Measurements from ENCODE around the gene OR2A42.
"Not testable (repeated sequence)": the region's sequence is repeated elsewhere in the genome, so short reads cannot be mapped to it uniquely, and the experiment has no call there.

Gene OR2A42, protein sequence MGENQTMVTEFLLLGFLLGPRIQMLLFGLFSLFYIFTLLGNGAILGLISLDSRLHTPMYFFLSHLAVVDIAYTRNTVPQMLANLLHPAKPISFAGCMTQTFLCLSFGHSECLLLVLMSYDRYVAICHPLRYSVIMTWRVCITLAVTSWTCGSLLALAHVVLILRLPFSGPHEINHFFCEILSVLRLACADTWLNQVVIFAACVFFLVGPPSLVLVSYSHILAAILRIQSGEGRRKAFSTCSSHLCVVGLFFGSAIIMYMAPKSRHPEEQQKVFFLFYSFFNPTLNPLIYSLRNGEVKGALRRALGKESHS

GRCh38 chr7:144239365-144239764 is at the start of gene OR2A42:
Gene OR2A42, minus strand, starts transcription at chr7:144239605. Its CDS starts 6,762 bp downstream, at chr7:144232843.
- not testable (repeated sequence) for DNase-seq (ENCODE audit: low read depth)

DNA sequence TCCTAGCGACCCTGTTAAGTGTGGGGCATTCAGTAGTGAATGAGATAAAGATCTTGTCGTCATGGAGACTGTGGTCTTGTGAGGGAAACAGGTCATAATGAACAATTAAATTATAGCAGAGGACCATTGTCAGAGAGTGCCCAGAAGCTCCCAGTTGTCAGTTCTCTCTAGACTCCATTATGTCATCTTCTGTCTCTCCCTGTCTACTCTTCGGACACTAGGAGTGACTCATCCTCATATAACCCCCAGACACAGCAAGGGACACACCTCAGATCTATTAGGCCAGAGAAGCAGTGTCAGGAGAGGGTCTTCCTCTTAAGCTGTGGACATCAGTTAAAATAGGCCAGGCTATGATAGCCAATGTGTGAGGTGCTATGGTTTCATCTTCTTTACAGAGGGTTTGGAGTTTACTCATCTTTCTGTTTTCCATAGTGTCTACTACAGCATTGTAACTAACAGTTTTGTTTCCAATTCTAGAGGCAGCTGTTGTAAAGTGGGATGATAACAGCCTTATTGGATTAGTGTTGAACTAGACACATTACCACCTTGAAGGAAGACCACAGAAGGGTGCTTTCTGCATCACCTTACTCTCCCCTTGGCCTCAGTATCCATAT is 47.9 kb upstream of the OR2A42 start:
- DNase-seq (ENCODE audit: low read depth), result not testable (repeated sequence)

DNA sequence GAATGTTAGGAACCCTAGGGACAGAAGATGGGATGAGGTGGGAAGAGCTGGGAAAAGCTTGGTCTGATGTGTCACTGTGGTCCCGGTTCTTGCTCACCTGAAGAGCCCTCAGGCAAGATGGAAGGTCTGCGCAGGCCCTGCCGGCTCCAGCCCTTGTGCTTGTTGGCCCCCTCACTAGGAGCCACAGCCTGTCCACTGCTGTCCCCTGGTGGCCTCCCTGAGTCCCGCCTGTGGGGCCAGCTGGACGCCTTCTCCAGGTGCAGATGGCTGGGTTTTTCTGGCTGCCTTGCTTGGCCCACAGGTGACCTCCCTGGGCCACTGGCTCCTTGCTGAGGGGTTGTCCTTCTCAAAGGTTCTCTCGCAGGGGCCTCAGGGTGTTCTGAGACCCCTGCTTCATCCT is 44.3 kb upstream of the OR2A42 start:
- not testable (repeated sequence) for DNase-seq (ENCODE audit: low read depth)

GRCh38 chr7:144282490-144282889 is 43.1 kb upstream of the OR2A42 start:
- DNase-seq (ENCODE audit: low read depth), result not testable (repeated sequence)

DNA sequence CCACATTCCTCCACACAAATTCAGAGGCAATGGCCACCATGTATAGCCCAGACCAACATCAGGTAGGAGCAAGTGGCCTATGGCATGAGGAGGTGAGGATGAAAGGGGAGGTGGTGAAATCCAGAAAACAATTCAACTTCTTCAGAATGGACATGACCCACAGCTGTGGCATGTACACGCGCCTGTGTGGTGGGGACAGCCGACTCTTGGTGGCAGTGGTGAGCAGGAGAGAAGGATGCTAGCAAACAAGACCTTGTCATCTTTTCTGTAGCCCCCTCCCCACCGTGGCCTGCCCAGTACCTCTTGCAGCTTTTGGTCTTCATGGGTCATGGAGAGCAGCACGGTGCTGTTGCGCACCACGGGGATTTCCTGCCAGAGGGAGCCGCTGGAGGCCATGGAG is 42.6 kb upstream of the OR2A42 start:
- not testable (repeated sequence) for DNase-seq (ENCODE audit: low read depth)

- not testable (repeated sequence) for DNase-seq (ENCODE audit: low read depth)
Observed at GRCh38 chr7:144280010-144280409, 40.6 kb upstream of the OR2A42 start.

GRCh38 chr7:144275281-144275680 is 35.9 kb upstream of the OR2A42 start:
- DNase-seq (ENCODE audit: low read depth), result not testable (repeated sequence)

GRCh38 chr7:144269188-144269587 is 29.8 kb upstream of the OR2A42 start, which contains the start of gene CTAGE8:
Gene CTAGE8, minus strand, starts transcription at chr7:144269288. Its CDS starts 38 bp downstream, at chr7:144269250.
- not testable (repeated sequence) for DNase-seq (ENCODE audit: low read depth)

DNA sequence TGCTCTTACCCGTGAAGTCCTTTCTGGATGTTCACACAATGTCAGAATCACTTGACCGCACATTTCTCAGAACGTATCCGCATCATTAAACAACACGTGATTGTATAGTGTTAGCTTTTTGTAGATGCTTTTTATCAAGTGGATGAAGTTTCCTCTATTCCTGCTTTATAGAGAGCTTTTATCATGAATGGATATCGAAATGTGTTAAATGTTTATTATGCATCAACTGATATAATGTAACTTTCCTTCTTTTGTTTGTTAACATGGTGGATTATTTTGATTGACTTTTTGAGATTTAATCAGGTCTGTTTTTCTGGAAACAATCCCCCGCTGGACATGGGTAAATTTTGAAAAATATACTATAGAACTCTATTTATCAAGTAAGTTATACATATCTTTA is 25.3 kb upstream of the OR2A42 start, which contains the start of gene OR2A7:
TSS of gene OR2A7 (minus strand) at position 101 of the 400 bp plus-strand sequence. CDS start 5,164 bp downstream, outside the sequence.
- DNase-seq (ENCODE audit: low read depth), result not testable (repeated sequence)

- not testable (repeated sequence) for DNase-seq (ENCODE audit: low read depth)
Observed at GRCh38 chr7:144262128-144262527, 22.7 kb upstream of the OR2A42 start.

DNA sequence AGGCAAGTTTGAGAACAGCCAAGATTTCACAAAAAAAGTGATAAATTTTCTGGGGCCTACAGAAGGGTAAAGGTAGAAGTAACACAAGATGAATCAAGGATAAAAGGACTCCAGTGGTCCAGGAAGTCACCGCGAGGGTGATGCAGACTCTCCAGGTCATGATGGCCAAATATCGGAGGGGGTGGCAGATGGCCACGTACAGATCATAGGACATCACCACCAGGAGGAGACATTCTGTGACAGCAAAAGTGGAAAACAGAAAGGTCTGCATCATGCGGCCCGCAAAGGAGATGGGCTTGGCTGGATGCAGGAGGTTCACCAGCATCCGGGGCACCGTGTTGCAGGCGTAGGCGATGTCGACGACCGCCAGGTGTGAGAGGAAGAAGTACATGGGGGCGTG is 19.7 kb upstream of the OR2A42 start:
- DNase-seq (ENCODE audit: low read depth), result not testable (repeated sequence)

DNA sequence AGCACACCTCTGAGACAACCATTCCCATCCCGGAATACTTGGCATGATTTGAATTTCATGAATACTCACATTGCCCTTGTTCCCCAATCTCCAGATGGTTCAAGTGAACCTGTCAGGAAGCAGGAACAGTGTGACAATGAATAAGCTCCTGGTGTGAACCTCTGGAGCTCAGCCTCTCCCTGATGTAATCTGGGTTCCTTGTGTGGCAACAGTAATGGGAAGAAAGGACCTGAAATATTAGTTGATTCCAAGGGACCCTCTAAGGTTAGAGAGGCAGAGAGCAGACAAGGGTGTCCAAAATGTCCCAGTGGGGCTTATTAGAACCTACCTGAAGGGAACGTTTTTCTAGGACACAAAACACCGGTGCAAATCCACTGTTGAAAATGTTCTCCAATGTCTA is 16.7 kb upstream of the OR2A42 start:
- DNase-seq (ENCODE audit: low read depth), result no peak

- DNase-seq (ENCODE audit: low read depth), result no peak
Observed at GRCh38 chr7:144255471-144255897, 16.1 kb upstream of the OR2A42 start.

GRCh38 chr7:144252307-144252706 is 12.9 kb upstream of the OR2A42 start:
- not testable (repeated sequence) for DNase-seq (ENCODE audit: low read depth)

- DNase-seq (ENCODE audit: low read depth), result not testable (repeated sequence)
Observed at GRCh38 chr7:144247674-144248330, 8.4 kb upstream of the OR2A42 start.

DNA sequence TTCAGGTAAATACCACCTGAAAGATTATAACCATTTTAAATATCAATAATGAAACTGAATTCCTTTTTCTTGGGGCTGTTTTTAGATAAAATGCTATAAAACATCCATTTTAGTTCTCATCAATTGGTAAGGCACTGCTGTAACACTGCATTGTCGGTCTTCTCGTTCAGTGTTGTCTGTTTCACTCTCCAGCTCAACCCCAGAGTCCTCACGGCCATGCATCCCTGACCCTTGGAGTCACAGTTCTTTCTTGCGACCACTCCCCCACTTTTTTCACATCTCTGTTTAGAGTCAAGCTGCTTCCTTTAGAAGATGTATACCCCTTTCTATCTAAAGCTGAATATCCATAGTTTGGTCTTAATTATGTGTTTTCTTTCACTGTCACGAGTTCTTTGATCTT is 7.6 kb upstream of the OR2A42 start:
- DNase-seq (ENCODE audit: low read depth), result not testable (repeated sequence)

DNA sequence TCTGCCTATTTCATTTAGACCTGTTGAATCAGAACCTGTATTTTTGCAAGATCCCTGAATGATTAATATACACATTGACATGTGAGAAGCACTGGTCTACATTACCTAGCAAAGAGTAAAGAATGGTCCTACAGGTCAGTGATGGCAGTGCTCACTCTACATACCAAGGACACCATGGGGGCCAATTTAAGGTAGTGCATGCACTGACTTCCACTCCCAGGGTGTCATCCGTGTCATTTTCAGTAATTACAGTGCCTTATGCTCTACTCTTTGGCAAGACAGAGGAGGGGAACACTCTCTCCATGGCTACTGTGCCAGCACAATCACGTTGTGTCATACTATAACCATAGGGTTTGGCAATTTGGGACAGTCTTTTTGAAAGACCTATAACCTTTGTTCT is 6.0 kb upstream of the OR2A42 start:
- not testable (repeated sequence) for DNase-seq (ENCODE audit: low read depth)

- DNase-seq (ENCODE audit: low read depth), result not testable (repeated sequence)
Observed at GRCh38 chr7:144238530-144239082, 799 bp downstream of the OR2A42 start.

DNA sequence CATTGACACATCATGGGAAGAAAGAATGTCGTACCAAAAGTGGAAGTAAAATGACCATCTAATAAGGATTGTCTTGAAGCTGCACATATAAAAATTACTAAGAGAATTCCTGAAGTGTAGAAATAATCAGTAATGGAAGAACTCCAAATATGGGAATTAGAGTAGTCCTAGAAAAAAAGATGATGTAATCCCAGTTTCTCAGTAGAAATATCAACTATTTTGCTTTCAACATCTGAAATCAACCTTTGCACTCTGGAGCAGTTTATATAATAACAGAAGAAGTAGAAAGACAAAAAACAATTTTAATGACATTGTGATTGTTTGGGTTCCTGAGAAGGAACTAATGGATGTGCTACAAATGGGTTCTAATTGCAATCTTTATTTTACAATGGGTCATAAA is 6.4 kb downstream of the OR2A42 start:
- not testable (repeated sequence) for DNase-seq (ENCODE audit: low read depth)

- DNase-seq (ENCODE audit: low read depth), result not testable (repeated sequence)
Observed at GRCh38 chr7:144231027-144231426, 8.4 kb downstream of the OR2A42 start.

DNA sequence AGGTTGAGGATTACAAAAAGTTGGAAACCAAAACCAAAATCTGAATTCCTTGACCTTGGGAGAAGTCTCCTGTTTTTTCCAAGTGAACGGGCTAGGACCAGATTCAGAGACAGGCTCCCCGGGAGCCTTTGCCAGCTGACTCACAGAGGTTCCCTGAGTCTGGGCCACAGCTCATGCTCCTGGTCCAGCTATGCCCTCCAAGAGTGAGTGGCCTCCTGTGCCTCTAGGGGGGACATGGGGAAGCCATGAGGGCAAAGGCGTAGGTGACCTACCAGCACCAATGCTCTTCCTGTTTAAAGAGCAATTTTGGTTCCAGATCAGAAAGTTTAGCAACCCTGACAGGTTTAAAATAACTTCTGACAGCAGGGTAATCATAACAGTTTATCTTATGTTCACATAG is 10.6 kb downstream of the OR2A42 start:
- DNase-seq (ENCODE audit: low read depth), result not testable (repeated sequence)

GRCh38 chr7:144226866-144227265 is 12.5 kb downstream of the OR2A42 start:
- DNase-seq (ENCODE audit: low read depth), result not testable (repeated sequence)

All from activated gamma-delta T cell treated with anti-CD3 and anti-CD28 coated beads, Interleukin-2, amount 50 U/mL, for 16 hours (primary cell).